ENCODE measurements around the gene CLK2.

CLK2 gene

GRCh38 chr1:155278689-155279160 lies 5.4 kb upstream of the CLK2 start:
- Histone ChIP-seq H3K27me3 (replicated peaks; ENCODE audit: control insufficient read depth, insufficient read depth, low read length) (no peaks in the 10 kb centered on the region), H3K9ac (ENCODE audit: low read length) (no peak overlapping the region), H3K4me3 (ENCODE audit: low read length) (no peak overlapping the region), H3K36me3 (ENCODE audit: control insufficient read depth, insufficient read depth, low read length, severe bottlenecking) (no peaks in the 10 kb centered on the region), H3K9me3 (ENCODE audit: control insufficient read depth, low read length) (no peaks in the 10 kb centered on the region), H3K4me1 (ENCODE audit: control insufficient read depth, insufficient read depth, low read length) (peaks cover 7% of the 10 kb centered on the region)
- no peak for DNase-seq (ENCODE audit: low read depth)

- H3K36me3 ChIP-seq (ENCODE audit: control insufficient read depth, insufficient read depth, low read length, severe bottlenecking) = no peaks in the 10 kb centered on the region
- H3K9me3 ChIP-seq (ENCODE audit: control insufficient read depth, low read length) = no peaks in the 10 kb centered on the region
- H3K9ac ChIP-seq (ENCODE audit: low read length) = peak overlapping the region; percentile 84
- peaks cover 8% of the 10 kb centered on the region for H3K4me1 ChIP-seq (ENCODE audit: control insufficient read depth, insufficient read depth, low read length)
- H3K4me3 ChIP-seq (ENCODE audit: low read length) = peak overlapping the region; percentile 84
- no peaks in the 10 kb centered on the region for H3K27me3 ChIP-seq (replicated peaks; ENCODE audit: control insufficient read depth, insufficient read depth, low read length)
- DNase-seq (ENCODE audit: low read depth) = peak; percentile 74
Observed at GRCh38 chr1:155277902-155278688, 4.8 kb upstream of the CLK2 start.

- Histone ChIP-seq H3K4me3 (ENCODE audit: low read length) (peak within 1 kb of the TSS; percentile 84), H3K9ac (ENCODE audit: low read length) (peak within 1 kb of the TSS; percentile 84), H3K36me3 (ENCODE audit: control insufficient read depth, insufficient read depth, low read length, severe bottlenecking) (no peaks in the 10 kb centered on the region), H3K4me1 (ENCODE audit: control insufficient read depth, insufficient read depth, low read length) (peaks cover 11% of the 10 kb centered on the region), H3K9me3 (ENCODE audit: control insufficient read depth, low read length) (no peaks in the 10 kb centered on the region), H3K27me3 (replicated peaks; ENCODE audit: control insufficient read depth, insufficient read depth, low read length) (no peaks in the 10 kb centered on the region)
- peak; percentile 99 for DNase-seq (ENCODE audit: low read depth)
Observed at GRCh38 chr1:155277070-155277901, 4.0 kb upstream of the CLK2 start, which contains the start of gene HCN3. TSS of gene HCN3 (plus strand) at chr1:155277463. CDS start at chr1:155277591, 128 bp downstream.

GRCh38 chr1:155272466-155273342 lies 600 bp downstream of the CLK2 start:
- peak; percentile 80 for DNase-seq (ENCODE audit: low read depth)
- peak overlapping the region; percentile 83 for H3K4me3 ChIP-seq (ENCODE audit: low read length)
- H3K36me3 ChIP-seq (ENCODE audit: control insufficient read depth, insufficient read depth, low read length, severe bottlenecking) = peaks cover 37% of the 10 kb centered on the region
- no peaks in the 10 kb centered on the region for H3K27me3 ChIP-seq (replicated peaks; ENCODE audit: control insufficient read depth, insufficient read depth, low read length)
- H3K4me1 ChIP-seq (ENCODE audit: control insufficient read depth, insufficient read depth, low read length) = peaks cover 19% of the 10 kb centered on the region
- H3K9ac ChIP-seq (ENCODE audit: low read length) = peak overlapping the region; percentile 86
- no peaks in the 10 kb centered on the region for H3K9me3 ChIP-seq (ENCODE audit: control insufficient read depth, low read length)

- H3K9ac ChIP-seq (ENCODE audit: low read length) = peak overlapping the region; percentile 34
- H3K9me3 ChIP-seq (ENCODE audit: control insufficient read depth, low read length) = no peaks in the 10 kb centered on the region
- peaks cover 68% of the 10 kb centered on the region for H3K36me3 ChIP-seq (ENCODE audit: control insufficient read depth, insufficient read depth, low read length, severe bottlenecking)
- no peaks in the 10 kb centered on the region for H3K27me3 ChIP-seq (replicated peaks; ENCODE audit: control insufficient read depth, insufficient read depth, low read length)
- no peak overlapping the region for H3K4me3 ChIP-seq (ENCODE audit: low read length)
- H3K4me1 ChIP-seq (ENCODE audit: control insufficient read depth, insufficient read depth, low read length) = peaks cover 14% of the 10 kb centered on the region
- DNase-seq (ENCODE audit: low read depth) = no peak
Observed at GRCh38 chr1:155269381-155269780, 3.9 kb downstream of the CLK2 start.

- Histone ChIP-seq H3K4me3 (ENCODE audit: low read length) (no peak overlapping the region), H3K27me3 (replicated peaks; ENCODE audit: control insufficient read depth, insufficient read depth, low read length) (no peaks in the 10 kb centered on the region), H3K9ac (ENCODE audit: low read length) (no peak overlapping the region), H3K4me1 (ENCODE audit: control insufficient read depth, insufficient read depth, low read length) (peaks cover 11% of the 10 kb centered on the region), H3K9me3 (ENCODE audit: control insufficient read depth, low read length) (no peaks in the 10 kb centered on the region), H3K36me3 (ENCODE audit: control insufficient read depth, insufficient read depth, low read length, severe bottlenecking) (peaks cover 76% of the 10 kb centered on the region)
- no peak for DNase-seq (ENCODE audit: low read depth)
Observed at GRCh38 chr1:155268630-155269029, 4.7 kb downstream of the CLK2 start.

GRCh38 chr1:155267373-155267772 lies 5.9 kb downstream of the CLK2 start:
- DNase-seq (ENCODE audit: low read depth) = no peak
- Histone ChIP-seq H3K9me3 (ENCODE audit: control insufficient read depth, low read length) (no peaks in the 10 kb centered on the region), H3K27me3 (replicated peaks; ENCODE audit: control insufficient read depth, insufficient read depth, low read length) (no peaks in the 10 kb centered on the region), H3K36me3 (ENCODE audit: control insufficient read depth, insufficient read depth, low read length, severe bottlenecking) (peaks cover 86% of the 10 kb centered on the region), H3K4me1 (ENCODE audit: control insufficient read depth, insufficient read depth, low read length) (peaks cover 11% of the 10 kb centered on the region), H3K9ac (ENCODE audit: low read length) (peak overlapping the region; percentile 43), H3K4me3 (ENCODE audit: low read length) (no peak overlapping the region)

- H3K36me3 ChIP-seq (ENCODE audit: control insufficient read depth, insufficient read depth, low read length, severe bottlenecking) = peaks cover 83% of the 10 kb centered on the region
Observed at GRCh38 chr1:155266553-155266952, 6.8 kb downstream of the CLK2 start.

GRCh38 chr1:155263067-155263466 lies 10.2 kb downstream of the CLK2 start:
- H3K36me3 ChIP-seq (ENCODE audit: control insufficient read depth, insufficient read depth, low read length, severe bottlenecking) = peaks cover 62% of the 10 kb centered on the region
- DNase-seq (ENCODE audit: low read depth) = no peak

More at GRCh38 chr1:155266553-155266952, 6.8 kb downstream of the CLK2 start:
- no peaks in the 10 kb centered on the region for H3K27me3 ChIP-seq (replicated peaks; ENCODE audit: control insufficient read depth, insufficient read depth, low read length)
- no peaks in the 10 kb centered on the region for H3K9me3 ChIP-seq (ENCODE audit: control insufficient read depth, low read length)
- no peak overlapping the region for H3K4me3 ChIP-seq (ENCODE audit: low read length)
- H3K4me1 ChIP-seq (ENCODE audit: control insufficient read depth, insufficient read depth, low read length) = peaks cover 5% of the 10 kb centered on the region
- no peak for DNase-seq (ENCODE audit: low read depth)
- H3K9ac ChIP-seq (ENCODE audit: low read length) = no peak overlapping the region

GRCh38 chr1:155261852-155262673 lies 11.2 kb downstream of the CLK2 start, which contains the start of gene SCAMP3:
TSS of gene SCAMP3 (minus strand) at chr1:155262360. CDS start at chr1:155262151, 209 bp downstream.
- DNase-seq (ENCODE audit: low read depth) = peak; percentile 99
- Histone ChIP-seq H3K36me3 (ENCODE audit: control insufficient read depth, insufficient read depth, low read length, severe bottlenecking) (peaks cover 59% of the 10 kb centered on the region), H3K9me3 (ENCODE audit: control insufficient read depth, low read length) (no peaks in the 10 kb centered on the region), H3K4me1 (ENCODE audit: control insufficient read depth, insufficient read depth, low read length) (peaks cover 17% of the 10 kb centered on the region), H3K9ac (ENCODE audit: low read length) (peak within 1 kb of the TSS; percentile 95), H3K4me3 (ENCODE audit: low read length) (peak within 1 kb of the TSS; percentile 94), H3K27me3 (replicated peaks; ENCODE audit: control insufficient read depth, insufficient read depth, low read length) (no peaks in the 10 kb centered on the region)

More at GRCh38 chr1:155263067-155263466, 10.2 kb downstream of the CLK2 start:
- H3K9me3 ChIP-seq (ENCODE audit: control insufficient read depth, low read length) = no peaks in the 10 kb centered on the region
- no peaks in the 10 kb centered on the region for H3K27me3 ChIP-seq (replicated peaks; ENCODE audit: control insufficient read depth, insufficient read depth, low read length)
- no peak overlapping the region for H3K4me3 ChIP-seq (ENCODE audit: low read length)
- H3K9ac ChIP-seq (ENCODE audit: low read length) = peak overlapping the region; percentile 95
- H3K4me1 ChIP-seq (ENCODE audit: control insufficient read depth, insufficient read depth, low read length) = peaks cover 17% of the 10 kb centered on the region

All from adipocyte (in vitro differentiated cells).